COR-L47 (cell line): ENCODE data around the gene TIGD7.

Experiments used
- DNase-seq: peaks from one replicate; lab custom pipeline; 2025; lab: John Stamatoyannopoulos, UW

The TIGD7 gene, protein sequence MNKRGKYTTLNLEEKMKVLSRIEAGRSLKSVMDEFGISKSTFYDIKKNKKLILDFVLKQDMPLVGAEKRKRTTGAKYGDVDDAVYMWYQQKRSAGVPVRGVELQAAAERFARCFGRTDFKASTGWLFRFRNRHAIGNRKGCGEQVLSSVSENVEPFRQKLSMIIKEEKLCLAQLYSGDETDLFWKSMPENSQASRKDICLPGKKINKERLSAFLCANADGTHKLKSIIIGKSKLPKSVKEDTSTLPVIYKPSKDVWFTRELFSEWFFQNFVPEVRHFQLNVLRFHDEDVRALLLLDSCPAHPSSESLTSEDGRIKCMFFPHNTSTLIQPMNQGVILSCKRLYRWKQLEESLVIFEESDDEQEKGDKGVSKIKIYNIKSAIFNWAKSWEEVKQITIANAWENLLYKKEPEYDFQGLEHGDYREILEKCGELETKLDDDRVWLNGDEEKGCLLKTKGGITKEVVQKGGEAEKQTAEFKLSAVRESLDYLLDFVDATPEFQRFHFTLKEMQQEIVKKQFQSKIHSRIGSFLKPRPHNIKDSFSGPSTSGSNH

DNA sequence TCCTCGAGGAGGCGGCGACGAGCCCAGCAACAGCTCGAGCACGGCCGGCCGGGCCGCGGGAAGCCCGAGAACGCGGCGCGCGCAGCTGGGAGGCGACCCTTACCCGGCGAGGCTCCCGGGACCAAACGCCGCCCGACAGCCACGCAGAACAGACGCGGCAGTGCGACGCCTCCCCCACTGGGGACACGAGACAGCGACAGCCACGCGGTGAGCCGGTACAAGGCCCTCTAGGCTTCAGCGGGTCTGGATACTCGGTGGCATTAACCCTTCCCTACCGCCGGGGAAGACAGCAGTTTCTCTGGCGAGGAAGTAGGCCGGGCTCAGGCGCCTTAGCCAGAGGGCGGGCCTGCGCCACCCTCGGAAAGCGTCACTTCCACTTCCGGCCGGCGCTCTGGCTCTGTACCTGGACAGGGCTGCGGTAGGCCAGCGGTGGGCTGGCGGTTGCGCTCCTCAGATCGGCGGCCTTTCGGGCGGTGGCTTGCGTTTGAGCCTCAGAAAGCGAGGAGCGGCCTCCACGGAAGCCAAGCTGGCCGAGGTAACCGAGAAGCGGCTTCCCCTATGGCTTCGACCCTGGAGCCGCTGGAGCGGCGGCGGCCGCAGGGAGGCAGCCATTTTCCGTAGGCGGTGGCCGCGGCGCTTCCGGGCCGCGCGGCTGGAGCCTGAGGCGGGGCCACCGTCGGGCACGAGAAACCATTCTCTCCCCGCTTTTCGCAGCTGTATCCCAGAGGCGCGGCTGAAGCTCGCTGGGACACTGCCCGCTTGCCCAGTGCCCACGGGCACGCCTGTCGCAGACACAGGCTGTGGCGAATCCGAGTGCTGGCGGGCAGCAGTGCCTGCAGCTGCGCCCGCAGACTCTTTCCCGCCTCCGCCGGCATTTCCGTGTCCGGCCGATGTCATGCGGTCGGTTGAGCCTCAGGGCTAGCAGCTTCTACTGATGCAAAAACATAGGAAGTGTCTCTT is at the start of gene TIGD7, which contains the start of gene ZNF75A:
Gene TIGD7, minus strand, starts transcription at position 322 of the 960 bp plus-strand sequence. CDS start 4,816 bp downstream, outside the sequence.
Gene ZNF75A, plus strand, starts transcription at position 389 of the 960 bp plus-strand sequence. CDS start 2,932 bp downstream, outside the sequence.
- DNase-seq, result peak; percentile 84

- DNase-seq, result no peak
Observed at GRCh38 chr16:3349175-3349574, 43.9 kb upstream of the TIGD7 start.

GRCh38 chr16:3348547-3349167 is 43.4 kb upstream of the TIGD7 start:
- no peak for DNase-seq

DNA sequence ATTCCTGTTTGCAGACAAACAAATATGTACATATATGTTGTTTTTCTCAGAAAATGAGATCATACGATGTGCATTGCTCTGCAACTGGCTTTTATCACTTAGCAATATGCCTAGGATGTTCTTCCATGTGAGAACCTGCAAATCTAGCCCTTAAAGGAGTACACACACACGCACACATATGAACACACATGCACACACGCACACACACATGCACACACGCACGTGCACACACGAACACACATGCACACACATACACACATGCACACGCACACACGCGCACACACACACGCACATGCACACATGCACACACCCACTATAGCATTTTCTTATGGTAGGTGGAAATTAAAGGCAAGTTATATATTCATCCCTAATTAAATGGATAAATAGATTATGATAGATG is 42.4 kb upstream of the TIGD7 start:
- no peak for DNase-seq

GRCh38 chr16:3346041-3346440 is 40.8 kb upstream of the TIGD7 start:
- no peak for DNase-seq

DNA sequence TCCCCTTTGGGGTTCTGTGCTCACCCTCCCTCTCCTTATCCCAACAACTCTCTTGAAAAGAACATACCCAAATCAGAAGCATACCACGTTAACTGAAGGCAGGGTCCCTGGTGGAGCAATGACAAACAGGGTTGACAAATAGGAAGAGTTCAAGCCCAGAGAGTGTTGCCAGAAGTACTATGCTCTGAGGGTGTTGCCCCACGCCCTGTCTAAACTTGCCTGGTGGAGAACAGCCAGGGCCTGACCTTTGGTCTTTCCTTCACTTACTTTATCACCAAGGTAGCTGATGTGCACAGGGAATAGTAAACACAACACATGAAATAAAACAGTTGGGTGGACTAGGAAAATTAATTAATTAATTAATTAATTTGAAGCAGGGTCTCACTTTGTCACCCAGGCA is 23.4 kb upstream of the TIGD7 start:
- no peak for DNase-seq

GRCh38 chr16:3328104-3328503 is 22.9 kb upstream of the TIGD7 start:
- DNase-seq, result no peak

DNA sequence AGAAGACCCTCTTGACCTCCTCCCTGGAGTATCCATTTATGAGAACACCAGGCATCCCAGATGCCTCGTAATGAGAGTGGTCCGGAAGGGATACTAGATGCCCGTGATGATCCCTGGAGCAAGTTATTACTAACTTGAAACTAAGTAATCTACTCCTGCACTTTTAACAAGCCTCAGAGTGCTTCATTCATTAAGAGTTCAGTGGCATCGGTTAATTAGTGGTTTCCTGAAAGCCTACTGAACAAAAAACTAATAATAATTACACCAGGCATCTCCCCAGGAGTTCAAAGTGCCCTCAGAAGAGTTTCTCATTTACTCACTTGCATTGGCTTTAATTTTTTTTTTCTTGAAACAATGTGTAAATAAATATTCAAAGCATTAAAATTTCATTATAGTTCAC is 22.3 kb upstream of the TIGD7 start:
- no peak for DNase-seq

DNA sequence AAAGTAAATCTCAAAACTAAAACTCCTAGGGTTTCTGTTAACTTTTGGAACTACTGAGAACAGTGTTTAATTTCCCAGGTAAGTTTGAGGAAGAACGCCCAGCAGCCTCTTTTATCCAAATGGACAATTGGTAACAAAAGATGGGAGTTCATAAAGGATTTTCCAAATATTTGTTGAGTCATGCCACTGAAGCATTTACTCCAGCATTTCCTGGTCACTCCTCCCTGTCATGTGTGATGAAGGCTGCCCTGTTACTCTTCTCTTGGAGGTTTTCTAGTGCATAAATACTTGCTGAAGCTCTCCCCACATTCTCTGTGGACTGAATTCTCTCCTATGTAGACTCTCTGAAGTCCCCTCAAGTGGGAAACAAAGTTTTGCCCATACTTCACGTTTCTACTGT is 16.6 kb upstream of the TIGD7 start:
- no peak for DNase-seq

DNA sequence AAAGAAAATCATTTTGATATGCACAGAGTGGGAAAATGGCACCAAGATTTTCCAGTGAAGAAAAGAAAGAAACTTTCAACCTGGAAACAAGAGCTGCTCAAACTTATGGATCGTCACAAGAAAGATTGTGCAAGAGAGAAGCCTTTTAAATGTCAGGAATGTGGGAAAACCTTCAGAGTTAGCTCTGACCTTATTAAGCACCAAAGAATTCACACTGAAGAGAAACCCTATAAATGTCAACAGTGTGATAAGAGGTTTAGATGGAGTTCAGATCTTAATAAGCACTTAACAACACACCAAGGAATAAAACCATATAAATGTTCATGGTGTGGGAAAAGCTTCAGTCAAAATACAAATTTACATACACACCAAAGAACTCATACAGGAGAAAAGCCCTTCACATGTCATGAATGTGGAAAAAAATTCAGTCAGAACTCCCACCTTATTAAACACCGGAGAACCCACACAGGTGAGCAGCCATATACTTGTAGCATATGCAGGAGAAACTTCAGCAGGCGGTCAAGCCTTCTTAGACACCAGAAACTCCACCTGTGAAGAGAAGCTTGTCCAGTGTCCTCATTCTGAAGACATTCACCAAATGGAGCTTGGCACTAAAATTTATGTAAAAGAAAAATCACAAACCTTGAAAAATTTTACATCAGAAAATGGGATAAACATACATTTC is 12.2 kb upstream of the TIGD7 start:
- no peak for DNase-seq

- DNase-seq, result no peak
Observed at GRCh38 chr16:3311496-3311895, 6.3 kb upstream of the TIGD7 start.

GRCh38 chr16:3306078-3306477 is 848 bp upstream of the TIGD7 start:
- DNase-seq, result no peak

- no peak for DNase-seq
Observed at GRCh38 chr16:3304370-3304769, 860 bp downstream of the TIGD7 start.

GRCh38 chr16:3295783-3296182 is 9.4 kb downstream of the TIGD7 start:
- no peak for DNase-seq

DNA sequence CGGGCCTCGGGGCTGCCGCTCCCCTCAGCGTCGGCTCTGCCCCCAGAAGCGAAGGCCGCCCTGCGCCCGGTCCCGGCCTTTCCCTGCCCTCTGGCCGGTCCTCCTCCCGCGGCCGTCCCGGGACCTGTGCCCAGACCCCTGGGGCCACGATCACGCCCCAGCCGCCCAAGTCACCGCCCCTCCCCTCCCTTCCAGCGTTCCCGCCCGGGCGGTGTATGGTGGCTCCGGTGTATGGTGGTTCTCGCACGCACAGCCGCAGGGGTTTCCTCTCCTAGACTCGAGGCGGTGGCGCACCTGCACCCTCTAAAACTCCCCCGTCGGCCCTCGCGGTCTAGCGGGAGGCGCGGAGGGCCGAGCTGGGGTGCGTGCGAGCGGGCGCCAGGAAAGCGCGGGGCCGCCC is 10.0 kb downstream of the TIGD7 start:
- DNase-seq, result no peak

DNA sequence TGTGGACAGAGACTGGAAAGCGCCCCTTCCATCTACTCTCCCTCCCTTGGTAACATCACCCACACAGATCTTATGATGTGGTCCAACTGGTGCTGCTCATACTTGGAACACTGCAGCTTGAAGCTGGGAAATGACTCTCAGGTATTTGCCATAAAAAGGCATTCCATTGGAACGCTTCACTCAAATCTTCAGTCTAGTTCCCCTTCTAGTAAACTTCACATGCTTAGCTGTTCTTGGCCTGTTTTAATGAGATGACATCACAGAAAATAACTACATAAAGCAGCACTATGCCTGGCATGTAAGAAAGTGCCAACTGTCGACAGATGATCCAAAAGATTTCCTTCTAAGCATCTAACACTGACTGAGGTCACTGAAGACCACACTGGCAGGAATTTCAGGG is 12.6 kb downstream of the TIGD7 start:
- DNase-seq, result no peak

GRCh38 chr16:3289998-3290673 is 15.1 kb downstream of the TIGD7 start:
- DNase-seq, result no peak

DNA sequence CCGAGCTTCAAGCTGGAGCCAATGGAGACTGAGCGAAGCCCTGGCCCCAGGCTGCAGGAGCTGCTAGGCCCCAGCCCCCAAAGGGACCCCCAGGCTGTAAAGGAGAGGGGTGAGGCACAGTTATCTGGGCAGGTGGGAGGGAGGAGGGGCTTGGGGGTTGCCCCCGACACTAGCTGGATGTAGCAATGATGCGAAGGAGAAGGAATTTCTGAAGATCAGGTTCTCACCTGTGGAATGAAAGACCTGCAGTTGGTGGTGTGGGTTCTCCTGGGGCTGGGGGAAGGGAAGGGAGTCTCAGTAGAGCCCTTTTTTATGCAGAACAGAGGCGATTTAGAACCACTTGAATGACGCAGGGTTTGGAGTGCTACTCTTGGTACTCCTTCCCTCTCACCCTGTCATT is 20.1 kb downstream of the TIGD7 start:
- DNase-seq, result no peak

DNA sequence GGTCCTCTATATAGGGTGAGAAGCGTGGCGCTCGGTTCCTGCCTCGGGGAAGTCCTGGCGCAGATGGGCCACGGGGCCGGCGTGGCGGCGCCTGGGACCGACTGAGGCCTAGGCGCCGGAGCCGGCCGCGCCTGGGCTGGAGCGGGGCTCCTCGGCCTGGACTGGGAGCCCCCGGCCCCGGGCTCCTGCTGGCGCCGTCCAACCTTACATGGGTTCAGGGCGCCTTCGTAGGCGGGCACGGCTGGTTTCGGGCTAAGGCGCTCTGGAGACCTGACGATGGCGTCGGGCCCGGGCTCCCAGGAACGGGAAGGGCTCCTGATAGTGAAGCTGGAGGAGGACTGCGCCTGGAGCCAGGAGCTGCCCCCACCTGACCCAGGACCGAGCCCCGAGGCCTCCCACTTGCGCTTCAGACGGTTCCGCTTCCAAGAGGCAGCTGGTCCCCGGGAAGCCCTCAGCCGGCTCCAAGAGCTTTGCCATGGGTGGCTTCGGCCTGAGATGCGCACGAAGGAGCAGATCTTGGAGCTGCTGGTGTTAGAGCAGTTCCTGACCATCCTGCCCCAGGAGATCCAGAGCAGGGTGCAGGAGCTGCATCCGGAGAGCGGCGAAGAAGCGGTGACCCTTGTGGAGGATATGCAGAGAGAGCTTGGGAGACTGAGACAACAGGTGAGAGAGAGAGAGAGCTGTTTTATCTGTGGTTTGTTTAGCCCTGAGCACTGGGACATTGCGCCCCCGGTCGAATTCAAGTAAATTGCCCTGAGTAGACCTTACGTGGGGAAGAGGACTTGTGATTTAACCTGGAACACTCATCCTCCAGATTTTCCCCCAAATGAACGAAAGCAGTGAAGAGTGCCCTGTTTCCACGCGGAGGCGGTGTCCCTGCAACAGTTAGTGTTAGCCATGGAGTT is 21.4 kb downstream of the TIGD7 start:
- no peak for DNase-seq
